NCI-H345 treated with DMSO at 0.1 percent for 48 hours (cell line): ENCODE measurements around the gene FAM241A.
A peak's percentile ranks its signal among the peaks of the same experiment; 100 is the strongest.
"Not testable (repeated sequence)": the region's sequence is repeated elsewhere in the genome, so short reads cannot be mapped to it uniquely, and the experiment has no call there.

Experiments
- DNase-seq: peaks from one replicate; lab custom pipeline; 2025; ENCODE audit not compliant: unreplicated experiment; lab: John Stamatoyannopoulos, UW

Gene FAM241A

GRCh38 chr4:112145326-112145789 is at the start of gene FAM241A:
FAM241A (plus strand) TSS chr4:112145454; CDS start chr4:112145581, 127 bp downstream.
- peak; percentile 32 for DNase-seq

GRCh38 chr4:112098841-112099530 is 46.3 kb upstream of the FAM241A start:
- DNase-seq: no peak

GRCh38 chr4:112099701-112100297 is 45.5 kb upstream of the FAM241A start:
- peak; percentile 45 for DNase-seq

GRCh38 chr4:112102875-112103370 is 42.3 kb upstream of the FAM241A start:
- DNase-seq: no peak

- DNase-seq: no peak
These were observed 39.9 kb upstream of the FAM241A start for GRCh38 chr4:112105201-112105969.

- no peak for DNase-seq
These were observed 35.7 kb upstream of the FAM241A start for GRCh38 chr4:112109360-112110058.

GRCh38 chr4:112110059-112110425 is 35.2 kb upstream of the FAM241A start:
- no peak for DNase-seq

- DNase-seq: no peak
These were observed 33.9 kb upstream of the FAM241A start for GRCh38 chr4:112111306-112111705.

- not testable (repeated sequence) for DNase-seq
These were observed 33.2 kb upstream of the FAM241A start for GRCh38 chr4:112112095-112112494.

GRCh38 chr4:112112590-112113170 is 32.6 kb upstream of the FAM241A start:
- no peak for DNase-seq

- no peak for DNase-seq
These were observed 31.4 kb upstream of the FAM241A start for GRCh38 chr4:112113864-112114263.

- no peak for DNase-seq
These were observed 30.8 kb upstream of the FAM241A start for GRCh38 chr4:112114452-112114851.

GRCh38 chr4:112118742-112119352 is 26.4 kb upstream of the FAM241A start:
- DNase-seq: no peak

GRCh38 chr4:112119353-112119783 is 25.9 kb upstream of the FAM241A start:
- DNase-seq: no peak

GRCh38 chr4:112120021-112120420 is 25.2 kb upstream of the FAM241A start:
- DNase-seq: no peak

GRCh38 chr4:112125416-112125815 is 19.8 kb upstream of the FAM241A start:
- no peak for DNase-seq

GRCh38 chr4:112127048-112127637 is 18.1 kb upstream of the FAM241A start:
- no peak for DNase-seq

GRCh38 chr4:112127803-112128202 is 17.5 kb upstream of the FAM241A start:
- no peak for DNase-seq

GRCh38 chr4:112128452-112128851 is 16.8 kb upstream of the FAM241A start:
- DNase-seq: no peak

- no peak for DNase-seq
These were observed 14.3 kb upstream of the FAM241A start for GRCh38 chr4:112130906-112131305.
